Lung (tissue), 12 donors: ENCODE results near the gene NFATC4. TPM values are rescaled to one million over a fixed set of nuclear protein-coding genes. Genes with fewer than 3 reads are reported as not detected.
A peak's percentile ranks its signal among the peaks of the same experiment; 100 is the strongest.

Experiments used
- ATAC-seq: fragments of 200-7000 bp; cut with Tn5 transposase; one replicate; pipeline ENCODE4 v1.9.1; 2020; ENCODE audit warnings: moderate number of reproducible peaks; ENCODE audit not compliant: insufficient read depth, low FRiP score
- DNase-seq, 3 donors: peaks; one replicate each; pipeline ENCODE4 v3.0.0-alpha.2; 2013 to 2017
- H3K27ac ChIP-seq, 2 donors: one replicate each; pipeline ENCODE4 v1.5.1; 2013; ENCODE audit warnings: mild to moderate bottlenecking in 2 of 2, moderate library complexity in 2 of 2, control low read depth in 1 of 2, inconsistent platforms in 1 of 2, low read depth in 1 of 2, low read length in 1 of 2
- H3K27me3 ChIP-seq, 3 donors: one replicate each; pipeline ENCODE4 v1.5.1; 2013; ENCODE audit warnings: low read length in 2 of 3; ENCODE audit not compliant: control insufficient read depth in 3 of 3, insufficient read depth in 3 of 3
- H3K36me3 ChIP-seq, 4 donors: one replicate each; pipeline ENCODE4 v1.5.1; 2013; ENCODE audit warnings: low read length in 4 of 4, mild to moderate bottlenecking in 1 of 4, moderate library complexity in 1 of 4; ENCODE audit not compliant: control insufficient read depth in 4 of 4, insufficient read depth in 4 of 4
- H3K4me1 ChIP-seq, 5 donors: one replicate each; pipeline ENCODE4 v1.5.1; 2013; ENCODE audit warnings: low read length in 5 of 5, mild to moderate bottlenecking in 2 of 5, moderate library complexity in 1 of 5; ENCODE audit not compliant: control insufficient read depth in 5 of 5, insufficient read depth in 5 of 5
- H3K4me3 ChIP-seq: one replicate; pipeline ENCODE4 v1.5.1; 2013; ENCODE audit warnings: mild to moderate bottlenecking, control low read depth, moderate library complexity
- H3K9ac ChIP-seq, 2 donors: one replicate each; pipeline ENCODE4 v1.5.1; 2013; ENCODE audit warnings: low read length in 2 of 2, control low read depth in 1 of 2; ENCODE audit not compliant: insufficient read depth in 1 of 2
- H3K9me3 ChIP-seq, 4 donors: one replicate each; pipeline ENCODE4 v1.5.1; 2013; ENCODE audit warnings: low read length in 3 of 4, mild to moderate bottlenecking in 1 of 4, moderate library complexity in 1 of 4; ENCODE audit not compliant: control insufficient read depth in 4 of 4, insufficient read depth in 3 of 4
- WGBS, 2 donors: extraction: QIAGEN DNeasy Blood & Tissue Kit; methylation state at CpG; one replicate each; pipeline ENCODE4 v1.1.7; 2013; 5-methylcytosine and 5-hydroxymethylcytosine counted together
- polyA plus RNA-seq, 2 donors: library from polyadenylated mRNA; stranded (reverse); fragments of 200-250 nt; gene quantifications; one replicate each; pipeline ENCODE4 v1.2.1, GENCODE V29; 2013
- total RNA-seq, 2 donors: library from RNA; depleted of rRNA in 1 of 2; stranded (reverse); fragments of >200 nt in 1 of 2; gene quantifications; one replicate each; pipeline ENCODE4 v1.2.1, GENCODE V29; 2014 to 2021
- TF ChIP-seq, protein P1 (sequence below): IDR thresholded peaks from 2 replicates; pipeline ENCODE4 v1.5.1; 2012; ENCODE audit warnings: mild to moderate bottlenecking; ENCODE audit errors: control extremely low read depth, extremely low read depth
- donor health status: control.
- donor health status: control.
- donor health status: Bipolar disorder and iron deficiency.
- donor health status: healthy.
- donor health status: DM: yes; HTN: yes; CAD: no.

NFATC4 gene
- total and polyA plus RNA-seq, 4 donors = 13.9 to 71.4 (median 38.4) TPM

DNA sequence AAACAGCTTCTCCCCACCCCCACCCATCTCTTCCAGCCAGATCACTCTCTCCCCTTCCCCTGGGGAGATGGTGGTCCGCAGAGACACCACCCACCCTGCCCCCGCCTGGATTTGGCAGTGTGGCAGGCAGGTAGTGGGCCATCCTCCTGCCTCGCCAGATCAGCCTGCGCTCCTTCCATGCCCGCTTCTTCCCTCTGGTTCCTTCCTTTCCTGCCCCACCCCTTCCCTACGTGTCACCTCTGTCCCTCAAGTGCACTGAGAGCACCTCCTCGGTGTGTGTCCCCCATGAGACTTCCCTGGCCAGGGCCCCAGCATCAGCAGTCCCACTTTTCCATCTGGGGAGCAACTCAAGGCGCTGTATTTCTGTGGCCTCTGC, 31.5 kb downstream of the NFATC4 start:
- peak overlapping the region; percentile 65 to 79 for H3K9ac ChIP-seq
- peaks cover 0 to 7% (median under 1%) of the 10 kb centered on the region in 4 donors for H3K36me3 ChIP-seq
- peak overlapping the region; percentile 52 to 78 for H3K27ac ChIP-seq
- no peak for DNase-seq
- peaks cover 0 to 2% (median 0%) of the 10 kb centered on the region in 4 donors for H3K9me3 ChIP-seq
- H3K27me3 ChIP-seq = no peaks in the 10 kb centered on the region
- H3K4me1 ChIP-seq = peaks cover 5 to 58% (median 28%) of the 10 kb centered on the region in 5 donors
- peak overlapping the region; percentile 46 for H3K4me3 ChIP-seq
- TF ChIP-seq, protein P1, sequence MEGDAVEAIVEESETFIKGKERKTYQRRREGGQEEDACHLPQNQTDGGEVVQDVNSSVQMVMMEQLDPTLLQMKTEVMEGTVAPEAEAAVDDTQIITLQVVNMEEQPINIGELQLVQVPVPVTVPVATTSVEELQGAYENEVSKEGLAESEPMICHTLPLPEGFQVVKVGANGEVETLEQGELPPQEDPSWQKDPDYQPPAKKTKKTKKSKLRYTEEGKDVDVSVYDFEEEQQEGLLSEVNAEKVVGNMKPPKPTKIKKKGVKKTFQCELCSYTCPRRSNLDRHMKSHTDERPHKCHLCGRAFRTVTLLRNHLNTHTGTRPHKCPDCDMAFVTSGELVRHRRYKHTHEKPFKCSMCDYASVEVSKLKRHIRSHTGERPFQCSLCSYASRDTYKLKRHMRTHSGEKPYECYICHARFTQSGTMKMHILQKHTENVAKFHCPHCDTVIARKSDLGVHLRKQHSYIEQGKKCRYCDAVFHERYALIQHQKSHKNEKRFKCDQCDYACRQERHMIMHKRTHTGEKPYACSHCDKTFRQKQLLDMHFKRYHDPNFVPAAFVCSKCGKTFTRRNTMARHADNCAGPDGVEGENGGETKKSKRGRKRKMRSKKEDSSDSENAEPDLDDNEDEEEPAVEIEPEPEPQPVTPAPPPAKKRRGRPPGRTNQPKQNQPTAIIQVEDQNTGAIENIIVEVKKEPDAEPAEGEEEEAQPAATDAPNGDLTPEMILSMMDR = no peak
- no peak for ATAC-seq
- 4 to 16% methylated on average over 8 of the region's 8 CpGs for WGBS, 2 donors

DNA sequence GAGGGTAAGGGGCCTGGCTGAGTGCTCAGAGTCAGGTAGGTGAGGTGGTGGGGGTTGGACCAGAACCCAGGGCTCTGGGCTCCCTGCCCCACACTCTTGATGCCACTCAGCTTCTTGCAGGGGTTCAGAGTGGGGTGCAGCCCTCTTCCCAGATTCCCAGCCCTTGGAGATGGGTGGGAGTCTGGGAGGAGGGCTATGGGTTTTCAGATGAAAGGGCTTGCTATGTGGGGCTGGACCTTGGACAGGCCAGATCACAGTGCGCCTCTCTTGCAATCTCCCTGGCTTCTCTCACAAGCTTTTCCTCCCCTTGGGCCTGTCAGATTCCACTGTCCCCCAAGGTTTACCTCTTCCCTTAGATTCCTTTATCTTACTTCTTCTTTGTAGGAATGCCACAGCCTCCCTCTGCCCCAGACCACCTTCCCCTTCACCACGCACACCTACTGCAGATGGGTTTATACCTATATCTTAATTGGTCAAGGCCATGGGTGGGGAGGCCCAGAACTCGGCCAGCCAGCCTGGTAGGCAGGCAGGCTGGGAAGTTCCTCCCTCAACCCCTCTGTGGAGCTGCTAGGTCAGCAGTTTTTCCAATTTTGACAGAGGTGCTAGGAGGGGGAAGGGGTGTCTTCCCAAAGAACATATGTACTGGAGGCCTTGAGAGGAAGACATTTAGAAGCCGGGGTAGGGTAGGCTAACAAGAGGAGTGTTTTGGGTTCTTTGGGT, 32.2 kb downstream of the NFATC4 start:
- Histone ChIP-seq H3K4me1 (peaks cover 5 to 63% (median 34%) of the 10 kb centered on the region in 5 donors), H3K4me3 (no peak overlapping the region), H3K27me3 (no peaks in the 10 kb centered on the region), H3K9me3 (peaks cover 0 to 2% (median 0%) of the 10 kb centered on the region in 4 donors), H3K36me3 (peaks cover 0 to 14% (median 2%) of the 10 kb centered on the region in 4 donors), H3K9ac (peak overlapping the region; percentile 65 to 79), H3K27ac (peak overlapping the region in 1 of 2 donors; percentile 28)
- DNase-seq (peak; percentile 35 to 79 (median 67)), ATAC-seq (no peak)
- TF ChIP-seq, protein P1 = no peak
- 43% methylated on average over 4 of the region's 4 CpGs for WGBS, 2 donors

GRCh38 chr14:24401810-24402702, 34.1 kb downstream of the NFATC4 start:
- Histone ChIP-seq H3K27ac (peak overlapping the region in 1 of 2 donors; percentile 56), H3K9me3 (peaks cover 0 to 2% (median 0%) of the 10 kb centered on the region in 4 donors), H3K27me3 (no peaks in the 10 kb centered on the region), H3K4me3 (no peak overlapping the region), H3K4me1 (peaks cover 5 to 67% (median 34%) of the 10 kb centered on the region in 5 donors), H3K9ac (peak overlapping the region in 1 of 2 donors; percentile 47), H3K36me3 (peaks cover 0 to 29% (median 2%) of the 10 kb centered on the region in 4 donors)
- ATAC-seq = no peak
- 54 to 64% methylated on average over 9 of the region's 9 CpGs for WGBS, 2 donors
- DNase-seq = no peak
- TF ChIP-seq, protein P1 = no peak
